H1 (cell line): ENCODE results near the gene SHH.

ENCODE experiments used
- EP300 ChIP-seq, 2 experiments: IDR thresholded peaks; 1 replicate in 1 of 2; 2 replicates in 1 of 2; pipeline ENCODE4 v1.6.1; 2011 to 2012; ENCODE audit warnings: low read depth in 2 of 2, low read length in 2 of 2, mild to moderate bottlenecking in 2 of 2, borderline replicate concordance in 1 of 2, inconsistent platforms in 1 of 2, moderate library complexity in 1 of 2
- POLR2AphosphoS5 ChIP-seq: IDR thresholded peaks from 2 replicates; pipeline ENCODE4 v1.6.1; 2011; ENCODE audit warnings: low read depth, low read length
- RAD21 ChIP-seq, 2 experiments: IDR thresholded peaks in 1 of 2; conservative IDR thresholded peaks in 1 of 2; 2 replicates each; pipeline ENCODE4 v1.6.1; 2011; ENCODE audit warnings: low read depth in 2 of 2, low read length in 2 of 2, improper control_type of control experiment in 1 of 2, inconsistent platforms in 1 of 2, mild to moderate bottlenecking in 1 of 2, moderate library complexity in 1 of 2
- YY1 ChIP-seq: IDR thresholded peaks from 2 replicates; pipeline ENCODE4 v1.6.1; 2011; ENCODE audit warnings: low read depth, mild to moderate bottlenecking, low read length
- TF ChIP-seq, protein P1 (sequence below), 3 experiments: IDR thresholded peaks; 1 replicate in 2 of 3; 2 replicates in 1 of 3; pipeline versions ENCODE4 v1.5.1 to v1.6.1; 2011; ENCODE audit warnings: low read length in 3 of 3, mild to moderate bottlenecking in 3 of 3, inconsistent platforms in 2 of 3, low read depth in 1 of 3, moderate library complexity in 1 of 3; ENCODE audit not compliant: insufficient read depth in 1 of 3; ENCODE audit errors: control extremely low read depth in 1 of 3

DNA sequence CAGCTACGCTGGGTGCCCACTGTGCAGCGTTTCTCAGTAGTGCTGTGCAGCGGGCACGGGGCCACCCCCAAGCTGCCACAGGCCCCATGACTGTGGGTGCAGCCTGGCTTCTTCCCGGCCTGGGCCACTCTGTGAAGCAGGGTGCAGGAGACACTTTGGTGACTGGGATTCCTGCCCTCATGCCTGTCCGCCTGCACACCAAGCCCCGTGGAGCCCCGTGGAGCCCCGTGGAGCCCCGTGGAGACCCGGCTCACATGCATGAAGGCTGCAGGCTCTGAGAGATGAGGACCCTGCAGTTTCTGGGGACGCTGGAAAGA, 3.9 kb upstream of the SHH start:
- TF ChIP-seq, protein P1, sequence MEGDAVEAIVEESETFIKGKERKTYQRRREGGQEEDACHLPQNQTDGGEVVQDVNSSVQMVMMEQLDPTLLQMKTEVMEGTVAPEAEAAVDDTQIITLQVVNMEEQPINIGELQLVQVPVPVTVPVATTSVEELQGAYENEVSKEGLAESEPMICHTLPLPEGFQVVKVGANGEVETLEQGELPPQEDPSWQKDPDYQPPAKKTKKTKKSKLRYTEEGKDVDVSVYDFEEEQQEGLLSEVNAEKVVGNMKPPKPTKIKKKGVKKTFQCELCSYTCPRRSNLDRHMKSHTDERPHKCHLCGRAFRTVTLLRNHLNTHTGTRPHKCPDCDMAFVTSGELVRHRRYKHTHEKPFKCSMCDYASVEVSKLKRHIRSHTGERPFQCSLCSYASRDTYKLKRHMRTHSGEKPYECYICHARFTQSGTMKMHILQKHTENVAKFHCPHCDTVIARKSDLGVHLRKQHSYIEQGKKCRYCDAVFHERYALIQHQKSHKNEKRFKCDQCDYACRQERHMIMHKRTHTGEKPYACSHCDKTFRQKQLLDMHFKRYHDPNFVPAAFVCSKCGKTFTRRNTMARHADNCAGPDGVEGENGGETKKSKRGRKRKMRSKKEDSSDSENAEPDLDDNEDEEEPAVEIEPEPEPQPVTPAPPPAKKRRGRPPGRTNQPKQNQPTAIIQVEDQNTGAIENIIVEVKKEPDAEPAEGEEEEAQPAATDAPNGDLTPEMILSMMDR (IDR thresholded peaks at IDR 0.05; ENCODE audit: control extremely low read depth in 1 of 3, insufficient read depth in 1 of 3, low read depth in 1 of 3, low read length in 3 of 3), result no peak
- TF ChIP-seq YY1 (no peak), RAD21 (IDR thresholded peaks at IDR 0.05 in 1 of 2, conservative IDR thresholded peaks at IDR 0.05 in 1 of 2; ENCODE audit: low read depth in 2 of 2, low read length in 2 of 2) (no peak), POLR2AphosphoS5 (no peak), EP300 (IDR thresholded peaks at IDR 0.05; ENCODE audit: borderline replicate concordance in 1 of 2, low read depth in 2 of 2, low read length in 2 of 2) (no peak)
